Fibroblast of upper back skin (primary cell): ENCODE data around the gene CSNK1G1.
A peak's percentile ranks its signal among the peaks of the same experiment; 100 is the strongest.
"Not testable (repeated sequence)": the region's sequence is repeated elsewhere in the genome, so short reads cannot be mapped to it uniquely, and the experiment has no call there.

Experiments
- DNase-seq: peaks from one replicate; pipeline ENCODE4 v3.0.0-alpha.2; 2013

Gene CSNK1G1

DNA sequence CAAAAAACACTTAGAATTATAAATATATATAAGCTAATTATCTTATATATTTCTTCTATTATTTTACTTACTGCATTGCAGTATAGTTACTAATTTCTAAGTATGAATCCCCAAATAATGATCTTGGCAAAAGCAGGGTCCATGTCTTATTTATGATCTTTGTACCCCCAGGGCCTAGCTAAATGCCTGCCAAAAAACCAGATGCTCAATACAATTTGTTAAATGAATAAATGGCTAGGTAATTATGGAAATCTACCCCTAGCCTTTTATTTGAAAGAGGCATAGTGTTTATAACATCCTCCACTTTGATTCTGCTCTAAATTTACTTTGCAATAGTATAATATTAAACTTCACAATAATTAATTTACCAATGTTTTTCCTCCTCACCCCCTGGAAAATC is 69.5 kb downstream of the CSNK1G1 start:
- no peak for DNase-seq

DNA sequence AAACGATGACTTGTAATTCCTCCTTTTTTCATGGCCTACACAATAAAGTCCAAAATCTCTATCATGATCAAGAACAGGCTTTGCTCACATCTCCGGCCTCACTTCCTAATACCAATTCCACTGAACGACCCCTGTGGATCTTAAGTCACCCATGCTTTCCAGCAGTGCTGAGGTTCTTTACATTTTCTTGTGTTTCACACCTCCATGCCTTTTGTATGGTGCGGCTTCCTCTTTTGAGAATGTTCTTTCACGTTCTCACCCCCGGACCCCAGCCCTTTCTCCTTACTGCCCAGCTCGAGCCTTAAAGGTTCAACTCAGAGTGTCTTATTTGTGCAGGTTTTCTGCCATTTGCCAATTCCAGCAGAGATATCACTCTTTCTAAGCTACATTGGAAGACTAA is 70.1 kb downstream of the CSNK1G1 start:
- no peak for DNase-seq

DNA sequence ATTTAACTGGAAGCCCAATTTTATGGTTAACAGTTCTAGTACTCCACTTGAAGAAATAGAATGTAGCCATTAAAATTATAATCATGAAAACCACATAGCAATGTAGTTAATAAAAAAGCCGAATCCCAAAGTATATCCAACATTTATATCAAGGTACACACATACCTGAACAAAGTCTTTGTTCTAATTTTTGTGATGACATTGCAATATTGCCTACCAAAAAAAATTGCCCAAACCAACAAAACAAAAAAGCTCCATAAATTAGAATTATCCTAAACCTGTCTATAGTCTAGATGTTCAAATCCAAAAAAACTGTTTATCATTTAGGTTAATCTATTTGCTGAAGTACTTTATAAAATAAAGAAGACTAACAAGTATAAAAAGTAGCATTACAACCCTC is 70.8 kb downstream of the CSNK1G1 start:
- no peak for DNase-seq

DNA sequence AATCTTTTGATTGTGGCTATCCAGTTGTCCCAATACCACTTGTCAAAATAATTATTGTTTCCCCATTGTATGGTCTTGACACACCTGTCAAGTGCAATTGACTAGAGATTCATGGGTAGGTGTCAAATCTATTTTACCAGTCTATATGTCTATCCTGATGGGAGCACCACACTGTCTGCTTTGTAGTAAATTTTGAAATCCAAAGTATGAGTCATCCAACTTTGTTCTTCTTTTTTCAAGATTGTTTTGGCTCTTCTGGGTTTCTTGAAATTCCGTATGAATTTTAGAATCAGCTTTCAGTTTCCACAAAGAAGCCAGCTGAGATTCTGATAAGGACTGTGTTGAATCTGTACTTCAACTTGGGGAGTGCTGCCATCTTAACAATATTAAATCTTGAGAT is 71.9 kb downstream of the CSNK1G1 start:
- peak; percentile 29 for DNase-seq

DNA sequence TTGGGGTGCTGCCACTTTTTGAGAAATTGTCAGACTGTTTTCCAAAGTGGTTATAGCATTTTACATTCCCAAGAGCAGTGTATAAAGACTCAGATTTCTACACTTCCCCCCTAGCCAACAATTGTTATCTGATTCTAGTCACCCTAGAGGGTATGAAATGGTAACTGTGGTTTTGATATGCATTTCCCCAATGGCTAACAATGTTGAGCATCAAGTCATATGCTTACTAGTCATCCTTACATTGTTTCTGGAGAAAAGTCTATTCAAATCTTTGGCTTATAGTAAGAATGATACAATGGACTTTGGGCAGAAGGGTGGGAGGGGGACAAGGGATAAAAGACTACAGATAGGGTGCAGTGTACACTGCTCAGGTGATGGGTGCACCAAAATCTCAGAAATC is 73.3 kb downstream of the CSNK1G1 start:
- peak; percentile 20 for DNase-seq

DNA sequence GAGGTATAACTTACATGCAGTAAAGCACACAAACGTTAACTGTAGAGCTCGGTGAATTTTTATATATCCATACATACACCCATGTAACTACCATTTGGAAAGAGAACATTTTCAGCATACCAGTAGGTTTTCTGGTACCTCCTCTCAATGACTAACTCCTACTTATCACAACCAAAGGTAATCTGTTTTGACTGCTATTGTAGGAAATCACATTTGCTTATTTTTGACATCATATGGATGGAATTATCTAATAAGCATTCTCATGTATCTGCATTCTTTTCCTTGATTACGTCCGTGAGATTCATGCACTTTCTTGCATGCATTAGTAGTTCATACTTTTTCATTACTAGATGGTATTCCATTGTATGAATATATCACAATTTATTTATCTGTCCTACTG is 76.8 kb downstream of the CSNK1G1 start:
- peak; percentile 18 for DNase-seq

DNA sequence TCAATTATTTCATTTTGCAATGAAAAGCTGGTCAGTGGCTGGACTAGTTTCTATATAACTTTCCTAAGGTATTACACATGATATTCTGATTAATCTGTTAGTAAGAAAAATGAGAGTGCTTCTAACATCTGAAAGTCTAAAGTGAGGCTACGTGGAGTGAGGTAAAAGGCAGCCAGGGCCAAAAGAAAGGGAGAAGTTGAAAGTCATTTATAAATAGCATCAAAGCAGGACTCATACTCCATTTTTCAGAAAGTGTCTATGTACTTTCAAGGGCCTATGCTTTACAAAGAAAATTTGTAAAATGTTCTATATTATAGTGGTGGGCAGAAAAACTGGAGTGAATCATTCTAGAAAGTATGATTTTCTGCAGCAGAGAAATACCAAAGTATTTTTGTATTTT is 80.0 kb downstream of the CSNK1G1 start:
- no peak for DNase-seq

DNA sequence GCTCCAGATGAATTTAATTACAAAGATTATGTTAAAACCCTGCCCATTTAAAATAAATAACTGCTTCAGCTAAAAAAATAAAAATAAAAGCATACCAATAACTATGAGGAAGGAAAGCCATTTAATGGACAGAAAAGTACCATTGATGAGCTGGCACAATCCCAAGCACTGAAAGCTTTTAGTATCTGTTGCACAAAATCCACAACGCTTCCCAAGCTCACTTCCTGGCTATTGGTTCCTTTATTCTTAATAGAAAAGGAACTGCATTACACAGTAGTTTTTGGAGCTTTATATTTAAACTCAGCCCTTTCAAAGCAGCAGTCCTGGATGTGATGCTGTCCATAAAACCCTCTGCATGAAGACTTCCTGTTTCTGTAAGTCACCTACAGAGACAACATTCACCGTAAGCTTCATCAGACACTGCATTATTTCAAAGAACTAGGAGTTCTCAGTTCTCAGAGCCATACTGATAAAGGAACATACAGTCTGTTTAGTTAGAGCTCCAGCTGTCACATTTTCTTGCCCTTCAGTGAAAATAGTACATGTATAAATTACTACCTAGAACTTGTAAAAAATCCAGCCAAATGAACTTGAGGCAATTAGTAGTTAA is 81.5 kb downstream of the CSNK1G1 start:
- no peak for DNase-seq

DNA sequence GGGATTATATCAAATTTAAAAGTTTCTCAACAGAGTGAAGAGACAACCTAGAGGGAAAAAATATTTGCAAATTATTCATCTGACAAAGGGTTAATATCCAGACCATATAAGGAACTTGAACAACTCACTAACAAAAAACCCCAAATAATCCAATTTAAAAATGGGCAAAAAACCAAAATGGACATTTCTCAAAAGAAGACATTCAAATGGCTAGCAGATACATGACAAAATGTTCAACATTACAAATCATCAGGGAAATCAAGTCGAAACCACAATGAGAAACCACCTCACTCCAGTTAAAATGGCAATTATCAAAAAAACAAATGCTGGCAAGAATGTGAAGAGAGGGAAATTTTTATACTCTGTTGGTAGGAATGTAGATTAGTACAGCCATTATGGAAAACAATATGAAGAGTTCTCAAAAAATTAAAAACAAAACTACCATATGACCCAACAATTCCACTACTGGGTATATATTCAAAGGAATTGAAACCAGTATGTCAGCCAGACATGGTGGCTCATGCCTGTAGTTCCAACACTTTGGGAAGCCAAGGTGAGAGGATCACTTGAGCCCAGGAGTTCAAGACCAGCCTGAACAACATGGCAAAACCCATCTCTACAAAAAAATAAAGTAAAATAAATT is 88.5 kb downstream of the CSNK1G1 start:
- DNase-seq, result no peak

DNA sequence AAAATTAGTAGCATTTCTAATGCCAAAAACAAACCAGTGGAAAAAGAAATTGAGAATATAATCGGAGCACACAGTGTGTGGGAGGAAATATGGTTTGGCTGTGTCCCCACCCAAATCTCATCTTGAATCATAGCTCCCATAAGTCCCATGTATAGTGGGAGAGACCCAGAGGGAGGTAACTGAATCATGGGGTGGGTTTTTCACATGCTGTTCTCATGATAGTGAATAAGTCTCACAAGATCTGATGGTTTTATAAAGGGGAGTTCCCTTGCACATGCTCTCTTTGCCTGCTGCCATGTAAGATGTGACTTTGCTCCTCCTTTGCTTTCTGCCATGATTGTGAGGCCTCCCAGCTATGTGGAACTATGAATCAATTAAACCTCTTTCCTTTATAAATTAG is 90.8 kb downstream of the CSNK1G1 start:
- not testable (repeated sequence) for DNase-seq

DNA sequence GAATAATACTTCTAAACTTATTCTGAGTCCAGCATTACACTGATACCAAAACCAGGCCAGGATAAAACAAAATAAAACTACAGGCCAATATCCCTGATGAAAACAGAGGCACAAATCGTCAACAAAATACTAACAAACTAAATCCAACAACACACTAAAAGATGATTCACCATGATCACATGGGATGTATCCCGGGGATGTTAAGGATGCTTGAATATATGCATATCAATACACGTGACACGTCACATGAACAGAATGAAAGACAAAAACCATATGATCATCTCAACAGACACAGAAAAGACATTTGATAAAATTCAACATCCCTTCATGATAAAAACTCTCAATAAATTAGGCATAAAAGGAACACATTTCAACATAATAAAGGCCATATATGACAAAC is 91.5 kb downstream of the CSNK1G1 start:
- no peak for DNase-seq

DNA sequence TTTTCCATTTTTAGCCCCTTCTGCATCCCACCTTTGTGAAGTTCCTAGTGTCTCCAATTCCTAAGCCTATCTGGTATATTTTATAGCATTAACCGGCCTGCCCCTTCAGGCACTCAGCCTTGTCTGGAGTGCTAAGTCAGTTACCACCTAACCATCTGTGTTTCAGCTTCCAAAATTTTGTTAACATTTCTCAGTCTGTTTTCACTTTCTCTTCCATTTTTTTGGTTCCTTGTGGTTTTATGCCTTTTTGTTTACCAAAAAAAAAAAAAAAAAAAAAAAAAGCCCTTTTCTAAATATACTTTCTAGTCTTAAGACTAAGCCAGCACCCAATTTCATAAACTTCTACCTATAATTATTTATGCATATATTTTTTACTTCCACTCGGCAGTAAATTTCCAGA is 92.4 kb downstream of the CSNK1G1 start:
- no peak for DNase-seq

DNA sequence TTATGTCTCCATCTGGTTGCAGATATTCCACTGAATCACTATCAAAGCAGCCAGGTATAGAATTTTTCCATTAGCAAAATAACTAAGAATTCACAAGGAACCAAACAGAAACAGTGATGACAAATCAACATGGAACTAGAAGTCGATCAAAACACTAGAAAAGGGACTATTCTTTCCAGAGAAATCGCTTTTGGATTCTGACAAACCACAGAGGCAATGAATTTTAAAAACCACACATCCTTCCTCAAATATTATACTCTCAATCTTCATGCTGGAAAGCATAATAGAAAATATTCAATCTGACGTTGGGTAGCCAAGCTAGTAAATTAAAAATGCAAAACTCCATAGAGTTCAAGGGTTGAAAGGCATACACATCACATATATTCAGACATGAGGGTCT is 99.9 kb downstream of the CSNK1G1 start:
- DNase-seq, result no peak

DNA sequence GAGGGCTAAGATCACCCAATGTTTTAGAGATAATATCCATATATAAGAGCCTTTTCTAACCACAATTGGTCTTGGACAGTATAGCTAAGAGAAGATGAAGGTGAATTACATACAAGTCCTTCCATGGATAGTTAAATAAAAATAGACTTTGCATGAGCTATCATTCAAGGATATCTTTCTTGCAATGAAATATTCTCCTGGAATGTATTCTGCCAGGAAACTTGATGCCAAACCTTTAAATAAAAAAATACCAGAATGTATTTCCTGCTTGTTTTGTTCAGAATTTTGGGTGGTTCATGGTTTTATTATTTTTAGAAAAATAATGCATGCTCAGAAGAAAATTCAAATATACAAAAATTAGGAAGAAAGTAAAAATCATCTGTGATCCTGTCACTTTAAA is 104.3 kb downstream of the CSNK1G1 start:
- DNase-seq, result no peak

DNA sequence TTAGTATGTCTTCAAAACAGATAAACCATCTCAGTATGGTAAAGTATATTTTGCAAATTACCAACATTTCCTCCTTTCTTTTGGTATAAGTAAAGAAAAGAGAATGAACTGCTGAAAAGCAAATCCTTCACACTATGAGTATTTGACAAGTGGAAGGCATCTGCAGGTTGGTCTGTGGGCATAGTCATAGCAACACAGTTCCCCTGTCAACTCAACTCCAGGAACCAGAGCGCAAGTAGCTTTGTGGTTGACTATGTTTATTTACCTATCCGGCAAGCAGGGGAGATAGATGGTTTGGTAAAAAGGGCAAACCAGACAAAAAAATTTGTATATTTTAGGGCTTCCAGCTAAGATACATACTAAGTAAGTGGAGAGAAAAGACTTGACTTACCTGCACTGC is 104.9 kb downstream of the CSNK1G1 start:
- DNase-seq, result no peak

DNA sequence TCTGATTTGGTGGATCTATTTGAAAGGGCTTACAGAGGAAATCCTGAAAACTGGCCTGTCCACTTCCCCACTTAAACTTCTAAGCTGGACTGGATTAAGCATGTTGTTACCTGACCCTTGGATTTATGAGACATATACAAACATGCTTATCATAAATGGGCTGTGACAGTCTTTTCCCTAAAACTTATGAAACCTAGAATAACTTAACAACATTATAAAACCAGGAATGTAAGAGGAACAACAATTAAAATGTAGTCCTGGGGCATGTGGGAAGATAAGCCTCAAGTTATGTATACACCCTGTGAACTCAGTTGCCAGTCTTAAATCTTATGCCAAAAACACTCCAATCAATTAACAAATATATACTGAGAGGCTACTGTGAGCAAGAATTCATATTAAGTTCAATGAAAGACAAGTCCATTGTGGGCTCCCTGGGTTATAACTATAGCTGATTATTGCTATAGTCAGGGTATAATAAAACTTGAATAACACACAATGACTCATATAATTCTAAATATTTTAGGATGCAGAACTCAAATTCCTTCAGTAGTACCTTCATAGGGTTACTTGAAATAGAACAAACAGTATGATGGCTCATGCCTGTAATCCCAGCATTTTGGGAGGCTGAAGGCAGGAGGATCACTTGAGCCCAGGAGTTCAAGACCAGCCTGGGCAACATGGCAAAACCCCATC is 105.9 kb downstream of the CSNK1G1 start:
- DNase-seq, result peak; percentile 52

DNA sequence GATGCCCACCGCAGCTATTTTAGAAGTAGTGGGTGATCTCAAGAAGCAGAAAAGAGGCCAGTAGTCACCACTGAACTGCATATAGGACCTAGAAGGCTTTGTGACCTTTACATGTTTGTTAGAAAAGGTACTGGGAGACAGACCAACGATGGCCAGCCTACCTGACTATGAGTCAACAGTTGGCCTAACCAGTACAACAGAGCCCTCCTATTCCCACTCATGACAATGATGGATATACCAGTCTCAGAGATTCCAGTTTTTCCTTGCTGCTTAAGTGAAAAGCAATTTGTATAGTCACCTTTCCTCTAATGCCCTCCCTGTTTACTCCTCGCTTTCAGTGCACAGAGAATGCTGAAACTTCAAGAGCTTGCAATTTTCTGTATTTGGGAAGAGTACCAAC is 106.6 kb downstream of the CSNK1G1 start:
- DNase-seq, result no peak

DNA sequence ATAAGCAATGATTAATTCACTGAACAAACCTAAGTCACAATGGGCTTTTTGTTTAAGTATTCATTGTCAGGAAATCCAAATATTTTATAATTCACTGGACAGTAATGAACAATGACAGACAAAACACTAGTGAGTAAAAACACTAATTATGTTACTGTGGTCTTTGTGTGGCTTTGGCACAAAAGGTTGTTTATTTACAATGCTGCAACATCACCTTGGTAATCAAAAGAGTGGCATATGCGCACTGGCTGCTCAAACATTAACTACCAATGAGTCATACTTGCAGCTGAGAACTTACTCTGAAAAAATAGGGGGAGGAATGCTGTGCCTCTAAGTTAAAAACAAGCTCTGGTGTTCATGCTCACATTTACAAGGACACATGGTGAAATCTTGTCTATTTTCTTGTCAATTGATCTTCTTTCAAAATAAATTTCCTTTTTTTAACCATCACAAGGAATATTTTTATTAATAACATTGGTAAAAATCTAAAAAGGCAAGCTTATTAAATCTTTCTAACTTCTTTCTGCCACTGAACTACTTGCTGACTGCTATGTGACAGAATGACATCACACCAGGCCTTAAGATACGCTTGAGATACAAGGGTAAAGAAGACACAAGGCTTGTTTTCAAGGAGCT is 107.9 kb downstream of the CSNK1G1 start:
- peak; percentile 73 for DNase-seq

DNA sequence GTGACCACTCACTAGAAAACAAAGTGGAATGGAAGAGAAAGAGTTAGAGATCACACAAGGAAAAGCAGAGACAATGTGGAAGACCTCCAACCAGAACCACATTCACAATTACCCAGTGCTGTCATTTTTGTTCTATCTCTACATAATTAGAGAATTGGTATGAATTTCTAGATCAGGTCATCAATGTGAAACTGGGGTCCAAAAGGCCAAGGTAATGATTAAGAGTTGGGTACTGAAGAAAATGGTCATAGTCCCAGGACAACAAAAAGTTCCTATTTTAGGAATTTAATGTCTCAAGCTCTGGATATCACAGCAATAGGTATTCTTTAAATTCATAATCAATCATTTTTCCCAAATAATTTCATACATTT is 108.5 kb downstream of the CSNK1G1 start:
- DNase-seq, result no peak

DNA sequence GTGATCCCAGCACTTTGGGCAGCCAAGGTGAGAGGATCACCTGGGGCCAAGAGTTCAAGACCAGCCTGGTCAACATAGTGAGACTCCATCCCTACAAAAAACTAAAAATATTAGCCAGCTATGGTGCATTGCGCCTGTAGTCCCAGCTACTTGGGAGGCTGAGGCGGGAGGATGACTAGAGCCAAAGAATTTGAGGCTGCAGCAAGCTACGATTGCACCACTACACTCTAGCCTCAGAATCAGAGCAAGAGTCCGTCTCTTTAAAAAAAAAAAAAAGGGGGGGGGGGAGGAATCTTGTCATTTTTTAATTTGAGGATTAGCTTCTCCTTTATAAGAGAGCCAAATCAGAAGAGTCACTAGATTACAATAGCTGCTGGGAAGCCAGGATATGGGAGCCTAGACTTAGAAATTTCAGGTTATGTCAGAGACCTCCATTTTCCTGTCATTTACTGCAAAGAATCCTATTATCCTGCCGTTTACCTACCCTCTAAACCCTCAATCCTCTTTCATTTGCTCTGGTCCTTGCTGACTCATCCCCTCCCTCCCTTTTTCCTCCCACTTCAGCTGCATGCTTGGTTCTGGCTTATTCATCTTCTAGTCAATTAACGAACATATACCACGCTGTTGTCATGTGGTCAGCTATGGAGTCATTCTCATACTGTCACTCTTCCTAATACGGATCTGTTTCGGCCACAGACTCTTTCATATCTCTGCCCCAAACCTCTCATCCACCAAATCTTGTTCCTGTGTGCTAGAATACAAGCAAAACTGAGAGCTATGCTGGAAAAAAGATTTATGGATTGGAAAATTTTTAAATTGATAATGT is 109.4 kb downstream of the CSNK1G1 start:
- DNase-seq, result peak; percentile 84

DNA sequence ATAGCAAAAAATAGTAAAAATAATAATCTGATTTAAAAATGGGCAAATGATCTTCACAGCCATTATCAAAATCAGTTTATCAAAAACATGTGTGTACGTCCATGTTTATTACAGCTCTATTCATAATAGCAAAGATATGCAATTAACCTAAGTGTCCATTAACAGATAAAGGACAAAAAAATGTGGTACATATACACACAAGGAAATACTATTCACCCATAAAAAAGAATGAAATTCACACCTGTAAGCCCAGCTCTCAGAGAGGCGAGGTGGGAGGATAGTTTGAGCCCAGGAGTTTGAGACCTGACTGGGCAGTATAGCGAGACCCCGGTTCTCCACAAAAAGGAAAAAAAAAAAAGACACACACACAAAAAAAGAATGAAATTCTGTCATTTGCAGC is 110.6 kb downstream of the CSNK1G1 start:
- DNase-seq, result no peak

DNA sequence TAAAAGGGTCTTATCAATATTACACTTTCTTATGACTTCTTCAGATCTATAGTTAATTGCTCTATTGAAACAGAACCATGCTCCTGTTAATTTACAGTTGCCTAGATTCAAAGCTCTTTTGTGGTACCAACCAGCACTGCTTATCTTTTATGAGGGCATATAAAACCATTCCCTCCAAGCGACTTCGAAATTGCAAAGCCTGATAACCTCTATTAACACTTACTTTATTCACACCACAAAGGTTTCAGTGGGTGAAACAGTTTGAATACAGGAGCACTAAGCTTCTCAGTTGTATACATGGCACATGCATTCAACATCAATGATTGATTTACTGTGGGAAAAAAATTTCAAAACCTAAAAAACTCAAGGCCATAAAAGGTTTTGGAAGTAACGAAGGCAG is 118.3 kb downstream of the CSNK1G1 start:
- DNase-seq, result no peak
